CD14-positive monocyte (primary cell): Measurements from ENCODE around the gene RTN4RL1. TPM values are rescaled to one million over a fixed set of nuclear protein-coding genes. Genes with fewer than 3 reads are reported as not detected.

Experiments
- DNase-seq, 3 donors: peaks; one replicate each; pipeline ENCODE4 v3.0.0-alpha.2; 2011 to 2022
- H2AFZ ChIP-seq: 2 replicates; pipeline ENCODE4 v1.6.0; 2012; ENCODE audit warnings: mild to moderate bottlenecking, low read depth, low read length, inconsistent platforms; ENCODE audit not compliant: insufficient read depth, poor library complexity, severe bottlenecking
- H3K27ac ChIP-seq, 2 donors: 1 replicate in 1 of 2; 2 replicates in 1 of 2; pipeline ENCODE4 v1.5.1; 2012 to 2013; ENCODE audit warnings: low read length in 2 of 2, control low read depth in 1 of 2, inconsistent platforms in 1 of 2, low read depth in 1 of 2, mild to moderate bottlenecking in 1 of 2
- H3K27me3 ChIP-seq, 2 donors: one replicate each; pipeline versions ENCODE4 v1.6.0 to v1.6.1; 2011 to 2013; ENCODE audit warnings: low read length in 2 of 2; ENCODE audit not compliant: control insufficient read depth in 2 of 2, insufficient read depth in 2 of 2
- H3K36me3 ChIP-seq, 2 donors: replicated peaks in 1 of 2; 1 replicate in 1 of 2; 2 replicates in 1 of 2; pipeline versions ENCODE4 v1.5.1 to v1.6.1; 2012 to 2013; ENCODE audit warnings: low read length in 2 of 2, control low read depth in 1 of 2, inconsistent platforms in 1 of 2, mild to moderate bottlenecking in 1 of 2; ENCODE audit not compliant: insufficient read depth in 2 of 2, control insufficient read depth in 1 of 2
- H3K4me1 ChIP-seq, 2 donors: 1 replicate in 1 of 2; 2 replicates in 1 of 2; pipeline versions ENCODE4 v1.5.1 to v1.6.1; 2012 to 2013; ENCODE audit warnings: low read length in 2 of 2, control low read depth in 1 of 2, inconsistent platforms in 1 of 2, mild to moderate bottlenecking in 1 of 2, moderate library complexity in 1 of 2; ENCODE audit not compliant: insufficient read depth in 2 of 2, control insufficient read depth in 1 of 2
- H3K4me2 ChIP-seq: replicated peaks from 2 replicates; pipeline ENCODE3; 2012; ENCODE audit warnings: low read length, moderate library complexity, mild to moderate bottlenecking; ENCODE audit not compliant: poor library complexity, severe bottlenecking; ENCODE audit errors: extremely low read depth
- H3K4me3 ChIP-seq, 3 experiments: fragments of 200-600 bp in 1 of 3; sonication (generic) in 1 of 3; replicated peaks in 1 of 3; 1 replicate in 2 of 3; 2 replicates in 1 of 3; pipeline ENCODE4 v1.5.1; 2011 to 2013; ENCODE audit warnings: low read length in 3 of 3, mild to moderate bottlenecking in 3 of 3, control low read depth in 2 of 3, low read depth in 2 of 3, inconsistent platforms in 1 of 3, moderate library complexity in 1 of 3
- H3K79me2 ChIP-seq: 2 replicates; pipeline ENCODE4 v1.6.0; 2012; ENCODE audit warnings: mild to moderate bottlenecking, control low read depth, inconsistent platforms, low read length, moderate library complexity; ENCODE audit not compliant: insufficient read depth
- H3K9ac ChIP-seq: 2 replicates; pipeline ENCODE4 v1.6.0; 2017; ENCODE audit warnings: low read length, mild to moderate bottlenecking; ENCODE audit not compliant: insufficient read depth, poor library complexity, severe bottlenecking
- H3K9me3 ChIP-seq, 2 donors: replicated peaks in 1 of 2; 1 replicate in 1 of 2; 2 replicates in 1 of 2; pipeline versions ENCODE4 v1.5.1 to v1.6.1; 2012 to 2013; ENCODE audit warnings: low read length in 2 of 2, control low read depth in 1 of 2; ENCODE audit not compliant: control insufficient read depth in 1 of 2, insufficient read depth in 1 of 2
- H4K20me1 ChIP-seq: 2 replicates; pipeline ENCODE4 v1.6.0; 2012; ENCODE audit warnings: mild to moderate bottlenecking, low read length, control low read depth, moderate library complexity; ENCODE audit not compliant: insufficient read depth
- H3K27ac Mint-ChIP-seq, 7 donors: one replicate each; pipeline ENCODE4 v1.8.0; 2020; ENCODE audit warnings: mild to moderate bottlenecking in 7 of 7, mixed read lengths in 7 of 7, moderate library complexity in 6 of 7, inconsistent platforms in 2 of 7
- H3K27me3 Mint-ChIP-seq, 3 donors: one replicate each; pipeline ENCODE4 v1.8.0; 2021 to 2022; ENCODE audit warnings: low read depth in 3 of 3, mild to moderate bottlenecking in 3 of 3, mixed read lengths in 3 of 3, moderate library complexity in 3 of 3, inconsistent platforms in 1 of 3
- H3K36me3 Mint-ChIP-seq, 2 donors: one replicate each; pipeline ENCODE4 v1.8.0; 2020; ENCODE audit warnings: mixed read lengths in 2 of 2, inconsistent platforms in 1 of 2, mild to moderate bottlenecking in 1 of 2
- H3K4me1 Mint-ChIP-seq: one replicate; pipeline ENCODE4 v1.8.0; 2020; ENCODE audit warnings: mild to moderate bottlenecking, mixed read lengths
- H3K4me3 Mint-ChIP-seq, 2 donors: one replicate each; pipeline ENCODE4 v1.8.0; 2020; ENCODE audit warnings: mild to moderate bottlenecking in 2 of 2, mixed read lengths in 2 of 2, moderate library complexity in 1 of 2
- H3K9me3 Mint-ChIP-seq, 7 donors: one replicate each; pipeline ENCODE4 v1.8.0; 2020 to 2022; ENCODE audit warnings: mixed read lengths in 7 of 7, mild to moderate bottlenecking in 6 of 7, moderate library complexity in 6 of 7, inconsistent platforms in 2 of 7
- CTCF ChIP-seq: fragments of 200-600 bp; IDR thresholded peaks from one replicate; pipeline ENCODE4 v1.8.0; 2022; ENCODE audit warnings: antibody characterized with exemption, mild to moderate bottlenecking
- WGBS: methylation state at CpG from one replicate; pipeline ENCODE4 v1.1.5; 2013; ENCODE audit warnings: missing lambda C conversion rate; ENCODE audit not compliant: insufficient coverage; 5-methylcytosine and 5-hydroxymethylcytosine counted together
- intact Hi-C, 2 donors: fragments of 100-400 bp; cut with micrococcal nuclease; formaldehyde crosslinking; loops; one replicate each; pipeline versions ENCODE4 v1.15.0 to v1.15.1; 2023
- polyA plus RNA-seq, 3 donors: library from polyadenylated mRNA; depleted of rRNA in 1 of 3; unstranded in 2 of 3; stranded (reverse) in 1 of 3; fragments of 300-500 nt in 2 of 3; fragments of >200 nt in 1 of 3; fragmentation: Illumina TruSeq in 2 of 3; gene quantifications; 1 replicate in 2 of 3; 2 replicates in 1 of 3; pipeline ENCODE4 v1.2.3, GENCODE V29; 2012 to 2021

Gene RTN4RL1
- polyA plus RNA-seq, 3 donors: 0.07 to 0.29 (median 0.11) TPM

GRCh38 chr17:2057760-2058585 is 32.8 kb upstream of the RTN4RL1 start:
- Histone ChIP-seq H3K27ac (no peak overlapping the region), H3K79me2 (no peaks in the 10 kb centered on the region), H3K4me1 (peaks cover 43 to 76% of the 10 kb centered on the region in 2 donors), H3K9ac (peak overlapping the region; percentile 53), H3K27me3 (peaks cover 27 to 40% of the 10 kb centered on the region in 2 donors), H2AFZ (no peak overlapping the region), H4K20me1 (peaks cover 14% of the 10 kb centered on the region), H3K4me3 (peak overlapping the region in 1 of 3 experiments; percentile 76), H3K36me3 (peaks cover 7 to 14% of the 10 kb centered on the region in 2 donors), H3K9me3 (peaks cover 0 to 3% of the 10 kb centered on the region in 2 donors), H3K4me2 (peak overlapping the region; percentile 85)
- H3K36me3 Mint-ChIP-seq: peaks cover 23 to 29% of the 10 kb centered on the region in 2 donors
- no peak for TF ChIP-seq CTCF
- 28% methylated on average over 98 of the region's 98 CpGs for WGBS
- peak overlapping the region; percentile 68 to 72 for H3K4me3 Mint-ChIP-seq
- peak in 2 of 3 donors; percentile 47 to 51 for DNase-seq
- H3K9me3 Mint-ChIP-seq: peaks cover 0 to 11% (median 5%) of the 10 kb centered on the region in 7 donors
- intact Hi-C loops: loop anchor here (2.0 to 10.0 kb wide), 4 partner anchors 29 to 99 kb away; no protein-coding TSS in a partner anchor
- H3K4me1 Mint-ChIP-seq: peaks cover 35% of the 10 kb centered on the region
- H3K27ac Mint-ChIP-seq: no peak overlapping the region
- peaks cover 31 to 74% (median 40%) of the 10 kb centered on the region in 3 donors for H3K27me3 Mint-ChIP-seq

- Histone ChIP-seq H3K27ac (no peak overlapping the region), H3K9me3 (peaks cover 0 to 3% of the 10 kb centered on the region in 2 donors), H3K4me1 (peaks cover 43 to 76% of the 10 kb centered on the region in 2 donors), H2AFZ (no peak overlapping the region), H3K36me3 (peaks cover 7 to 12% of the 10 kb centered on the region in 2 donors), H3K27me3 (peaks cover 28 to 43% of the 10 kb centered on the region in 2 donors), H3K9ac (peak overlapping the region; percentile 53), H4K20me1 (peaks cover 14% of the 10 kb centered on the region), H3K4me2 (peak overlapping the region; percentile 85), H3K4me3 (peak overlapping the region in 1 of 3 experiments; percentile 76), H3K79me2 (no peaks in the 10 kb centered on the region)
- intact Hi-C loops: loop anchor here (5.0 to 10.0 kb wide), 3 partner anchors 65 to 100 kb away; no protein-coding TSS in a partner anchor
- 5% methylated on average over 81 of the region's 81 CpGs for WGBS
- TF ChIP-seq CTCF: no peak
- Mint-ChIP-seq H3K27me3 (peaks cover 32 to 75% (median 39%) of the 10 kb centered on the region in 3 donors), H3K4me3 (no peak overlapping the region), H3K4me1 (peaks cover 36% of the 10 kb centered on the region), H3K27ac (no peak overlapping the region), H3K9me3 (peaks cover 0 to 13% (median 5%) of the 10 kb centered on the region in 7 donors), H3K36me3 (peaks cover 16 to 23% of the 10 kb centered on the region in 2 donors)
- no peak for DNase-seq
Measured at GRCh38 chr17:2057175-2057759, 32.1 kb upstream of the RTN4RL1 start.
